GM21576 (cell line): ENCODE data around the gene TOGARAM2.
"Not testable (repeated sequence)": the region's sequence is repeated elsewhere in the genome, so short reads cannot be mapped to it uniquely, and the experiment has no call there.

Experiments used
- ATAC-seq: cut with Tn5 transposase; IDR thresholded peaks from one replicate; pipeline ENCODE4 v1.9.1; 2021; ENCODE audit warnings: mild to moderate bottlenecking, moderate library complexity; ENCODE audit not compliant: unreplicated experiment

TOGARAM2 gene

DNA sequence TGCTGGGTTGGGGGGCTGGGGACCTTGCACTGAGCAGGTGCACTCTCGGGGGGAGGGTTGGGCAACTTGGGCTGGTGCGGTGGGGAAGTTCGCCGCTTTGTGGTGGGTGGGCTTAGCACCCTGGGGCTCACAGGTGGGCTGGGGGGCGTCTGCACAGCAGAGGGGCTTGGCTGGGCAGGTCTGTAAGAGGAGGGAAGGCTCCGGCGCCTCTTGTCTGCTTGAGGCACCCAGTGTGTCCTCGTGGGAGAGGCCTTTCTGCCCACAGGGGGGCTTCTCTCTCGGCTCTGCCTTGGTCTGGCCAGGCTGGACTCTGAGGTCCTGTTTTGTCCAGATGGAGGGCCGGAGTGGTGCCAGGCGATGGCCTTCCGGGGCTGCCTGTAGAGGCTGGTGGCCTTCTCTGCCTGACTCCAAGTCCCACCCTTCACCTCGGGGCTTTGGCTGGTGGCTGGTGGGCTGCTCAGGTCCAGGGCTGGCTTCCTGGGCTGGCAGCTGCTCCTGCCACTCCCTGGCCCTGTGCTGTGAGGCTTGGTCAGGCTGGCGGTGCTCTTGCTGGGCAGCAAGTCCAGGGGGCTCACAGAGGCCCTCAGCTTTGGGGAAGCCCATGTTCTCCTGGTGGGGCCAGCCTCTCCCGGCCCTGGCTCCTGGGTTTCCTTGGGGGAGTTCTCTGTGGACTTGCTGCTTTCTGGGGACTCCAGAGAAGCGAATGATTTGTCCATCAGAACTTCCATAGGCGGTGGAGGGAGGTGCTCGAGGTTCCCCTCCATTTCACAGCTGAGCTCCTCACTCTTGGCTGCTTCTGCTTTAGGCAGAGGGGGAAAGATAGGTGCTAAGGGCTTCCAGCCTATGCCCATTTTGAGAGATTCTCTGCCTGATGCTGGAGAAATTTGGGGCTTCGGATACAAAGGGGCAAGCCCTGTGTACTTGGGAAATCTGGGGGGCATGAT lies 90.2 kb downstream of the TOGARAM2 start:
- ATAC-seq, result no peak

DNA sequence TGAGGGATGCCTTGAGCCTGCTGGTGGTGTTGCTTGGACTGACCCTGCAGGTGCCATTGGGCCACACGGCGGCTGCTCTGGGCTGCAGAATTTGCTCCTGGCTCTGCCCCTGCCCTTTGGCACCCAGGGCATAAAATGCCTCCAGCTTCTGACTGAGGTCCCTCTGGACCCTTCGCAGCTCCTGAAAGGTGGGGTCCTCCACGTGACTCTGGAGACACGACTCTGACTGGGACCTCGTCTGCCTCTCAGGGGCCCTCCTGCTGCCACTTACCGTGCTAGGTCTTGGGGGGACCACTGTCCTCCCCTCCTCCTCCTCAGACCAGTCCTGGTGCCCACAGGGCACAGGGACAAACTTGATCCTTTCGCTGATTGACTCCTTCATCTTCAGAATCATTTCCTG lies 91.2 kb downstream of the TOGARAM2 start:
- ATAC-seq, result no peak

- ATAC-seq, result no peak
Observed at GRCh38 chr2:29072971-29073725, 92.0 kb downstream of the TOGARAM2 start.

GRCh38 chr2:29073933-29074332 lies 92.8 kb downstream of the TOGARAM2 start:
- no peak for ATAC-seq

DNA sequence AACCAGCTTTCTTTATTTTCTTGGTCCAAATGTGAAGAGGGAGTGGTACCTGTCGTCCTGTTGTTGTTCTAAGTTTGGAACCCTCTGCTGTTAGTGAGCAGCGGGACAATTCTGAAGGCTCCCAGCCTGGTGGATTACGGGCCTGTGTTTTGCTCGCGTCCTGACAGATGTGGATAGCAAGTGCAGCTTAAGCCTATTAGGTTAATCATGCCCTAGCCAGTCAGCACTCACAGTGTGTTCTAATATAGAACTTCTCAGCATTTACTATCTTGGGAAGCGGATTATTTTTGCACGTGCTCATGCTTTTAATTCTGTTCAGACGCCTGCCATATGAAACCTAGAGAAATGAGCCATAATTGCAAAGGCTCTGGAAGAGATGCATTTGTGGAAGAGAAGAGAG lies 93.3 kb downstream of the TOGARAM2 start, which contains the start of gene PCARE:
Gene PCARE (minus strand): TSS at position 113 of the 400 bp plus-strand sequence. CDS start 262 bp downstream, outside the sequence.
- no peak for ATAC-seq

DNA sequence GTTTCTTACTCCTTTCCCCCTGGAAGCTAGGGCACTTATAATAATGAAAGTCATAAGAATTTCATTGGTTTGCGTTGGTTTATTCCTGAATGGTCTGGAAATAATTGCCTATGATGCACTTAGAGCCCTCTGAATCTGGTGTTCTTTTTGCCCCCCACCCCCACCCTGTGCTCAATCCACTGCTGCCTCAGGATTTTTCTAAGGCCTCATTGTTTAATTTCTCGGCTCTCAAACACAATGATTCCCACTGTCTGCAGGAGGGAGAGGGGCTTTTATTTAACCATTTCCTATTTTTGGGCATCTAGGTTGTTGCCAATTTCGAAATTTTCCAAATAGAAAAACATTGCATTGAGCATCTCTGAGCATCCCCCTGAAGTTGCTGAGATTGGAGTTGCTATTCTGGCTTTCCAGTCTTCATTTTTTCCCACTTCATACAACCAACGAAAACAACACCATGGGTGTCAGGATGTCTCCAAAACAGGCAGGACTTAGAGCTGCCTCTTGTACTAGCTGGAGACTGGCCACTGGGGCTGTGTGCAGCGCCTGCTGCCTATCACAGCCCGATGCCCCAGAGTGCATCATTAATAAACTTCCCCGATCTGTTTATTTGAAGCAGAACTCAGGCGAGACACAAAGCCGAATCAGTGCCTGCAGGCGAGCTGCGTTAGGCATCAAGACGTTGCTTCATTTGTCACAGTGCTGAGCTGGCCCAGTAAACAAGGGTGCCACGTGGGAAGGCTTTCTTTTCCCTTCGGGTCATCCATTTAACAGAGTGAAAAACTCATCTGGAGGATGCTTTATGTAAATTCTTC lies 95.0 kb downstream of the TOGARAM2 start:
- ATAC-seq, result no peak

- no peak for ATAC-seq
Observed at GRCh38 chr2:29079887-29080286, 98.8 kb downstream of the TOGARAM2 start.

- ATAC-seq, result no peak
Observed at GRCh38 chr2:29080886-29081743, 100.0 kb downstream of the TOGARAM2 start.

GRCh38 chr2:29082804-29083495 lies 101.9 kb downstream of the TOGARAM2 start:
- peak; percentile 56 for ATAC-seq

DNA sequence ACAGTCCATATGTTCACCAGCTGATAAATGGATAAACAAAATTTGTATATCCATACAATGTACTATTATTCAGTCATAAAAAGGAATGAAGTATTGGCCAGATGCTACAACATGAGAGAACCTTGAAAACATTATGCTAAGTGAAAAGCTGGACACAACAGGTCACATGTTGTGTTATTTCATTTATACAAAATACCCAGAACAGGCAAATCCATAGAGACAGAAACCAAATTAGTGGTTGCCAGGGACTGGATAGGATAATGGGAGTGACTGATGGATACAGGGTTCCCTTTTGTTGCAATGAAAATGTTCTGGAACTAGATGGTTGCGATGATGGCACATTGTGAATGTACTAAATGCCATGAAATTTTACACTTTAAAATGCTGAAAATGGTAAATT lies 103.5 kb downstream of the TOGARAM2 start:
- ATAC-seq, result no peak

DNA sequence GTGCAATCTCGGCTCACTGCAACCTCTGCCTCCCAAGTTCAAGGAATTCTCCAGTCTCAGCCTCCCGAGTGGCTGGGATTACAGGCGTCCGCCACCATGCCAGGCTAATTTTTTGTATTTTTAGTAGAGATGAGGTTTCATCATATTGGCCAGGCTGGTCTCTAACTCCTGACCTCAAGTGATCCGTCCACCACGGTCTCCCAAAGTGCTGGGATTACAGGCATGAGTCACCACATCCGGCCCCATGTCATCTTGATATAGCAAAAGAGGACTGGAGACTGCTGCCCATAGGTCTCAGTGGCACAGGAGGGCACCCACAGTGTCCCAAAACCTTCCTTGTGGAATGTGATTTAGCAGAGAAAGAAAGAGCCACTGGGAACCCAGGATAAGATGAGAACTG lies 109.2 kb downstream of the TOGARAM2 start:
- ATAC-seq, result not testable (repeated sequence)

DNA sequence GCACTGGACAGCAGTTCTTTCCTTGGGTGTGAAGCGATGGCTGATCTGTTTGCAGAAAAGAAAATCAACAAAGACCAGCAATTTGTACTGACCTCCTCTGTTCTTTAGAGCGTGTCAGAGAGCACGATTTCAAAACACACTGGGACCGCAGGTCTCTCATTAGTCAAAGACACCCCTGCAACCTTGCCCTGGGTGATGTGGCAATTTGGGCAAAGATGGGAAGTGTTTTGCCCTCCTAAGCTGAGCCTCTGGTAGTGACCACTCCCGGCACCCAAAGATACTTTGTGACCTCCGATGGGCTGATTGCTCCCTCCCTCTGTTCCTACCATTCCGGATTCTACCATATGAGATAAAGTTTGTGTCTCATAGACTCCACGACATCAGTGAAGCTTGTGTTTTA lies 115.9 kb downstream of the TOGARAM2 start:
- no peak for ATAC-seq

- ATAC-seq, result no peak
Observed at GRCh38 chr2:29097569-29097968, 116.5 kb downstream of the TOGARAM2 start.

- ATAC-seq, result no peak
Observed at GRCh38 chr2:29100564-29100963, 119.5 kb downstream of the TOGARAM2 start.
